ENCODE measurements around the gene LRRC4C. TPM values are rescaled to one million over a fixed set of nuclear protein-coding genes. Genes with fewer than 3 reads are reported as not detected.

The LRRC4C gene
- total RNA-seq, 3 donors from 2014 or later = 0.29 to 4.1 TPM; not detected in 1

DNA sequence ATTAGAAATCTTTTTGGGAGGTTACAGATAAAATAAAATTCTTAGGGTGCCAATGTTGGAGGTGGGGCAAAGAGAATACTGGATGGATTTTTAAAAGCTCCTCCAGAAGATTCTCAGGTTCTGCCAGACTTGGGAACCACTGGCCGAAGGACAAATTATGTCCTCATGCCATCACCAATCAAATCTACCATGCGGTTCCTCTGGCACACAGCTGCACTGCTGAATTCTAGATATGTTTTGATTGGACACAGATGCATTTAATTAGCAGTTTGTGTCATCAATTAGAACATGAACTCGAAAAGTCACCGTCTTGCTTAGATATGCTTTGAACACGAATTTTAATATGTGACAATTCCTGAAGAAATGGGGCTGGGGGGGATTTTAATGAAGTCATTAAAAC is 1269.2 kb downstream of the LRRC4C start:
- no peaks in the 10 kb centered on the region for H3K36me3 ChIP-seq (ENCODE audit: low read depth)
- TF ChIP-seq, protein P1, sequence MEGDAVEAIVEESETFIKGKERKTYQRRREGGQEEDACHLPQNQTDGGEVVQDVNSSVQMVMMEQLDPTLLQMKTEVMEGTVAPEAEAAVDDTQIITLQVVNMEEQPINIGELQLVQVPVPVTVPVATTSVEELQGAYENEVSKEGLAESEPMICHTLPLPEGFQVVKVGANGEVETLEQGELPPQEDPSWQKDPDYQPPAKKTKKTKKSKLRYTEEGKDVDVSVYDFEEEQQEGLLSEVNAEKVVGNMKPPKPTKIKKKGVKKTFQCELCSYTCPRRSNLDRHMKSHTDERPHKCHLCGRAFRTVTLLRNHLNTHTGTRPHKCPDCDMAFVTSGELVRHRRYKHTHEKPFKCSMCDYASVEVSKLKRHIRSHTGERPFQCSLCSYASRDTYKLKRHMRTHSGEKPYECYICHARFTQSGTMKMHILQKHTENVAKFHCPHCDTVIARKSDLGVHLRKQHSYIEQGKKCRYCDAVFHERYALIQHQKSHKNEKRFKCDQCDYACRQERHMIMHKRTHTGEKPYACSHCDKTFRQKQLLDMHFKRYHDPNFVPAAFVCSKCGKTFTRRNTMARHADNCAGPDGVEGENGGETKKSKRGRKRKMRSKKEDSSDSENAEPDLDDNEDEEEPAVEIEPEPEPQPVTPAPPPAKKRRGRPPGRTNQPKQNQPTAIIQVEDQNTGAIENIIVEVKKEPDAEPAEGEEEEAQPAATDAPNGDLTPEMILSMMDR (IDR thresholded peaks at IDR 0.05) = no peak
- ATAC-seq = no peak
- intact Hi-C loops (cut with DNase I, micrococcal nuclease) = no loop called here
- H3K4me1 ChIP-seq (ENCODE audit: low read depth) = no peaks in the 10 kb centered on the region
- H3K9me3 ChIP-seq = no peaks in the 10 kb centered on the region
- DNase-seq = no peak
- H3K4me3 ChIP-seq = no peak overlapping the region

DNA sequence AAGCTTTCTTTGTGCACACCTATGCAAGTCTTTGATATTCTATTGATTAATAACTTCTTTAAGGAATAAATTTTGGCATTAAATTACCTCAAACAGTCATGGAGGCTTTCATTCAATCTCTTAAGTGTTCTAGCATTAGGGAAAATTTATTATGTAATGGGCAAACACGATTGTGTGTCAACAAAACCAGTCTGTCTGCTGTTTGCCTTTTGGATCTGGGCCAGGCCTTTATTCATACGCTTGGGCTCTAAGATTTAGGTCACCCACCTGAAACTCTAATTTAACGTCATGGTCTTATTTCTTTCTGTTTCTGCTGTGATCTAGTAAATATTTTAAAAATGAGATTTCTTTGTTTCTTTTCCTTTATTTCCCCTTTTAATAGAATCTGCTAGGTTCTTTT is 1270.6 kb downstream of the LRRC4C start:
- Histone ChIP-seq H3K4me3 (no peak overlapping the region), H3K9me3 (no peaks in the 10 kb centered on the region), H3K36me3 (ENCODE audit: low read depth) (no peaks in the 10 kb centered on the region), H3K4me1 (ENCODE audit: low read depth) (no peaks in the 10 kb centered on the region)
- TF ChIP-seq, protein P1 (IDR thresholded peaks at IDR 0.05) = no peak
- no peak for DNase-seq
- intact Hi-C loops (cut with DNase I, micrococcal nuclease) = no loop called here
- ATAC-seq = no peak

DNA sequence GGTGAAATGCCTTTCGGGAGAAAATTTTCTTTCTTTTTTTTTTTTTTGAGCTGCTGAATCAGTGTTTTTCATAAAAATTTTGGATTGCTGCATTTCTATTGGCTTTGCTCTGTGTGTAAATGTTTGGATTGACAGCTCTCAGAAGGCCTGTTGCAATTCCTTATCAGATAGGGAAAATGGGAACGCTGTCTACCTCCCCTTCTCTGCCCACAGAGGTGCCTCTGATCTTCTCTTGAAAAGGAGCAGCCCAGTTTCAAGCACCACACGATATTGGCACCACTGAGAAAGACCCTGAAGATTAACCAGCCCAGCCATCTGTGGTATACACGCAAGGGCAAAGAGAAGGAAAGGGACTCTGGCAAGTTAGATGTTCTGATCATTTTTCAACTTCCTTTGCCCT is 1272.2 kb downstream of the LRRC4C start:
- H3K4me3 ChIP-seq = no peak overlapping the region
- intact Hi-C loops (cut with DNase I, micrococcal nuclease) = no loop called here
- ATAC-seq (no peak), DNase-seq (no peak)
- H3K36me3 ChIP-seq (ENCODE audit: low read depth) = no peaks in the 10 kb centered on the region
- TF ChIP-seq, protein P1 (IDR thresholded peaks at IDR 0.05) = no peak
- no peaks in the 10 kb centered on the region for H3K4me1 ChIP-seq (ENCODE audit: low read depth)
- no peaks in the 10 kb centered on the region for H3K9me3 ChIP-seq

GRCh38 chr11:40186437-40187263 is 1272.8 kb downstream of the LRRC4C start:
- TF ChIP-seq, protein P1 (IDR thresholded peaks at IDR 0.05) = no peak
- Histone ChIP-seq H3K36me3 (ENCODE audit: low read depth) (no peaks in the 10 kb centered on the region), H3K4me1 (ENCODE audit: low read depth) (no peaks in the 10 kb centered on the region), H3K9me3 (no peaks in the 10 kb centered on the region), H3K4me3 (no peak overlapping the region)
- peak in 1 of 3 donors; percentile 19 for DNase-seq
- intact Hi-C loops (cut with DNase I, micrococcal nuclease) = no loop called here
- no peak for ATAC-seq

GRCh38 chr11:40185793-40186192 is 1273.7 kb downstream of the LRRC4C start:
- Histone ChIP-seq H3K9me3 (no peaks in the 10 kb centered on the region), H3K4me3 (no peak overlapping the region), H3K36me3 (ENCODE audit: low read depth) (no peaks in the 10 kb centered on the region), H3K4me1 (ENCODE audit: low read depth) (no peaks in the 10 kb centered on the region)
- TF ChIP-seq, protein P1 (IDR thresholded peaks at IDR 0.05) = no peak
- ATAC-seq = no peak
- intact Hi-C loops (cut with DNase I, micrococcal nuclease) = no loop called here
- DNase-seq = no peak

Data from mucosa of descending colon (tissue), 3 donors.